Measurements from ENCODE around the gene PTPRM.

GRCh38 chr18:8084160-8084559 is 517.0 kb downstream of the PTPRM start:
- TF ChIP-seq CTCF (optimal IDR thresholded peaks at IDR 0.05 in 1 of 3, IDR thresholded peaks at IDR 0.05 in 1 of 3, conservative IDR thresholded peaks at IDR 0.05 in 1 of 3; ENCODE audit: extremely low read depth in 1 of 3, insufficient read depth in 2 of 3, low read length in 3 of 3), result peak; percentile 70 to 86 (median 79)
- TF ChIP-seq EZH2 (IDR thresholded peaks at IDR 0.05; ENCODE audit: low read length), result no peak
